ENCODE measurements around the gene NRN1L. TPM values are rescaled to one million over a fixed set of nuclear protein-coding genes. Genes with fewer than 3 reads are reported as not detected.

NRN1L gene
- total RNA-seq, 6 donors from 2014 or later, result 1.6 to 4.2 (median 2.3) TPM; not detected in 1

GRCh38 chr16:67878232-67878631, 6.5 kb upstream of the NRN1L start:
- DNase-seq, result no peak
- no peaks in the 10 kb centered on the region for H3K9me3 ChIP-seq
- no peak overlapping the region for H3K27ac ChIP-seq
- 91 to 96% methylated on average over 4 to 6 of the region's 6 CpGs for WGBS, 2 donors
- ATAC-seq (ENCODE audit: low FRiP score in 2 of 2), result no peak
- H3K36me3 ChIP-seq, result peaks cover 52 to 74% (median 72%) of the 10 kb centered on the region in 4 donors
- no peak overlapping the region for H3K4me3 ChIP-seq
- H3K4me1 ChIP-seq, result peaks cover 16 to 27% (median 18%) of the 10 kb centered on the region in 4 donors
- no peaks in the 10 kb centered on the region for H3K27me3 ChIP-seq
- TF ChIP-seq POLR2AphosphoS5 (IDR thresholded peaks at IDR 0.05), result no peak
- TF ChIP-seq POLR2A (IDR thresholded peaks at IDR 0.05), result no peak
- no peak for TF ChIP-seq EP300 (IDR thresholded peaks at IDR 0.05)
- TF ChIP-seq CTCF (IDR thresholded peaks at IDR 0.05), result no peak

DNA sequence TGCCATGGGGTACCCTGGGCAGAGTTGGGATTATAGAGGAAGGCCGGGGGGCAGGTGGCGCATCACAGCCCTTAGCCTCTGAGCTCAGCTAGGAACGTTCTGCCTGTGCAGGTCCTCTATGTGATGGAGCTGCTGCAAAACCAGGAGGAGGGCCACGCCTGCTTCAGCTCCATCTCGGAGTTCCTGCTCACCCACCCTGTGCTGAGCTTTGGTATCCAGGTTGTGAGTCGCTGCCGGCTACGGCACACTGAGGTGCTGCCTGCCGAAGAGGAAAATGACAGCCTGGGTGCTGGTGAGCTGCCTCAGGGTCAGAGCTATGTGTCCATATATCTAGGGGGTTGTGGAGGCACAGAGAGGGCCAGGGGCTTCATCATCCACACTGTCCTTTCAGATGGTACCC, 5.8 kb upstream of the NRN1L start:
- Histone ChIP-seq H3K9me3 (no peaks in the 10 kb centered on the region), H3K4me3 (no peak overlapping the region), H3K27ac (no peak overlapping the region), H3K36me3 (peaks cover 52 to 80% (median 77%) of the 10 kb centered on the region in 4 donors), H3K27me3 (no peaks in the 10 kb centered on the region), H3K4me1 (peaks cover 12 to 21% (median 15%) of the 10 kb centered on the region in 4 donors)
- DNase-seq, result no peak
- no peak for ATAC-seq (ENCODE audit: low FRiP score in 2 of 2)
- TF ChIP-seq POLR2AphosphoS5 (IDR thresholded peaks at IDR 0.05), result no peak
- WGBS, 2 donors, result 97% methylated on average over 9 of the region's 9 CpGs; no CpG with 5 or more reads in 1 of the 2 donors

- TF ChIP-seq POLR2A (IDR thresholded peaks at IDR 0.05) (no peak), CTCF (IDR thresholded peaks at IDR 0.05) (no peak), EP300 (IDR thresholded peaks at IDR 0.05) (no peak), POLR2AphosphoS5 (IDR thresholded peaks at IDR 0.05) (no peak)
- DNase-seq, result no peak
- Histone ChIP-seq H3K27me3 (no peaks in the 10 kb centered on the region), H3K27ac (no peak overlapping the region), H3K4me1 (peaks cover 6 to 19% (median 14%) of the 10 kb centered on the region in 4 donors), H3K36me3 (peaks cover 52 to 85% (median 82%) of the 10 kb centered on the region in 4 donors), H3K9me3 (no peaks in the 10 kb centered on the region), H3K4me3 (no peak overlapping the region)
- no peak for ATAC-seq (ENCODE audit: low FRiP score in 2 of 2)
- 93 to 95% methylated on average over 6 to 8 of the region's 12 CpGs for WGBS, 2 donors
Measured at GRCh38 chr16:67879462-67879861, 5.2 kb upstream of the NRN1L start.

DNA sequence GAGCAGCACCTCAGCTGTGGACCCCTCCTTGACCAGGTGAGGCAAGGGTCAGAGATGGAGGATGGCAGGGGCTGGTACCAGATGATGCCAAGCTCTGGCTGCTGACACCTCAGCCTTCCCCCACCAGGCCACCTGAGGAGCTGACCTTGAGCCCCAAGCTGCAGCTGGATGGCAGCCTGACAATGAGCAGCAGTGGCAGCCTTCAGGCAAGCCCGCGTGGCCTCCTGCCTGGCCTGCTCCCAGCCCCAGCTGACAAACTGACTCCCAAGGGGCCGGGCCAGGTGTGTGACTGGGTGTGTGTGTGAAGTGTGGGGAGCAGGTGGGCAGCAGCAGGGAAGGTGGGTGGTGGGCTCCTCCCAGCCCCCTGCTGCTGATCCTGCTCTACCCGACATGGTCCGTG, 4.7 kb upstream of the NRN1L start:
- WGBS, 2 donors, result 95 to 98% methylated on average over 2 to 5 of the region's 5 CpGs
- peaks cover 52 to 88% (median 84%) of the 10 kb centered on the region in 4 donors for H3K36me3 ChIP-seq
- no peaks in the 10 kb centered on the region for H3K9me3 ChIP-seq
- TF ChIP-seq POLR2AphosphoS5 (IDR thresholded peaks at IDR 0.05), result no peak
- TF ChIP-seq EP300 (IDR thresholded peaks at IDR 0.05), result no peak
- TF ChIP-seq POLR2A (IDR thresholded peaks at IDR 0.05), result no peak
- TF ChIP-seq CTCF (IDR thresholded peaks at IDR 0.05), result no peak
- DNase-seq (no peak), ATAC-seq (ENCODE audit: low FRiP score in 2 of 2) (no peak)
- H3K27me3 ChIP-seq, result no peaks in the 10 kb centered on the region
- peaks cover 1 to 15% (median 11%) of the 10 kb centered on the region in 4 donors for H3K4me1 ChIP-seq
- H3K27ac ChIP-seq, result no peak overlapping the region
- H3K4me3 ChIP-seq, result no peak overlapping the region

DNA sequence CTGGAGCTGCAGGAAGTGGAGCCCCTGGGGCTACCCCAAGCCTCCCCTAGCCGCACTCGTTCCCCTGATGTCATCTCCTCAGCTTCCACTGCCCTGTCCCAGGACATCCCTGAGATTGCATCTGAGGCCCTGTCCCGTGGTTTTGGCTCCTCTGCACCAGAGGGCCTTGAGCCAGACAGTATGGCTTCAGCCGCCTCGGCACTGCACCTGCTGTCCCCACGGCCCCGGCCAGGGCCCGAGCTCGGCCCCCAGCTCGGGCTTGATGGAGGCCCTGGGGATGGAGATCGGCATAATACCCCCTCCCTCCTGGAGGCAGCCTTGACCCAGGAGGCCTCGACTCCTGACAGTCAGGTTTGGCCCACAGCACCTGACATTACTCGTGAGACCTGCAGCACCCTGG, 4.1 kb upstream of the NRN1L start:
- DNase-seq (no peak), ATAC-seq (ENCODE audit: low FRiP score in 2 of 2) (no peak)
- Histone ChIP-seq H3K4me3 (no peak overlapping the region), H3K27me3 (no peaks in the 10 kb centered on the region), H3K27ac (no peak overlapping the region), H3K9me3 (no peaks in the 10 kb centered on the region), H3K4me1 (peaks cover 0 to 16% (median 6%) of the 10 kb centered on the region in 4 donors), H3K36me3 (peaks cover 52 to 89% (median 84%) of the 10 kb centered on the region in 4 donors)
- TF ChIP-seq POLR2AphosphoS5 (IDR thresholded peaks at IDR 0.05) (no peak), POLR2A (IDR thresholded peaks at IDR 0.05) (no peak), CTCF (IDR thresholded peaks at IDR 0.05) (no peak), EP300 (IDR thresholded peaks at IDR 0.05) (no peak)
- WGBS, 2 donors, result 88 to 96% methylated on average over 6 to 10 of the region's 13 CpGs

Data from upper lobe of left lung (tissue), 6 donors.